GM12878 (cell line): ENCODE data around the gene DLG2. TPM values are rescaled to one million over a fixed set of nuclear protein-coding genes. Genes with fewer than 3 reads are reported as not detected.

Experiments
- ATAC-seq: fragments of 200-7000 bp; cut with Tn5 transposase; 3 replicates; pipeline ENCODE4 v1.9.1; 2020; ENCODE audit warnings: mild to moderate bottlenecking, moderate library complexity
- BruUV-seq: library from RNA; stranded (reverse); fragments of 400-500 nt; replicated peaks from 2 replicates; lab custom pipeline; 2021; lab: Mats Ljungman, UMichigan
- CTCF ChIA-PET: fragments of 300-600 bp; sonication (Branson Sonifier 250); formaldehyde crosslinking; extraction: SDS; loops from one replicate; lab custom pipeline; 2021; ENCODE audit warnings: inconsistent platforms; lab: Yijun Ruan, JAX
- POLR2A ChIA-PET: fragments of 350-600 bp; formaldehyde crosslinking; extraction: SDS; loops from one replicate; lab custom pipeline; 2021; ENCODE audit warnings: inconsistent platforms; lab: Charles Lee
- RAD21 ChIA-PET: fragments of 300-600 bp; sonication (Branson Sonifier 250); formaldehyde crosslinking; loops from one replicate; lab custom pipeline; 2023; ENCODE audit warnings: antibody characterized with exemption; ENCODE audit not compliant: unreplicated experiment; lab: Charles Lee
- SMC1A ChIA-PET: fragments of 300-600 bp; sonication (Branson Sonifier 250); formaldehyde crosslinking; loops from one replicate; lab custom pipeline; 2023; ENCODE audit not compliant: unreplicated experiment, uncharacterized antibody; lab: Charles Lee
- DNase-seq: peaks from one replicate; pipeline ENCODE4 v3.0.0-alpha.2; 2011; ENCODE audit warnings: low read depth, low spot score
- FAIRE-seq: peaks from 3 replicates; lab custom pipeline; 2011; peaks lifted over from hg19 to GRCh38; lab: Jason Lieb, UNC
- H2AFZ ChIP-seq: 2 replicates; pipeline ENCODE4 v1.6.0; 2011; ENCODE audit warnings: low read depth, low read length, control low read depth; ENCODE audit not compliant: control insufficient read depth
- H3K27ac ChIP-seq: 2 replicates; pipeline ENCODE4 v1.5.1; 2011; ENCODE audit warnings: control low read depth; ENCODE audit not compliant: control insufficient read depth, insufficient read depth
- H3K27me3 ChIP-seq, 2 experiments: replicated peaks in 1 of 2; 2 replicates each; pipeline versions ENCODE4 v1.6.0 to v1.6.1; 2011; ENCODE audit warnings: low read length in 1 of 2; ENCODE audit not compliant: control insufficient read depth in 2 of 2, insufficient read depth in 2 of 2
- H3K36me3 ChIP-seq, 2 experiments: 2 replicates each; pipeline ENCODE4 v1.5.1; 2011; ENCODE audit warnings: low read length in 1 of 2; ENCODE audit not compliant: control insufficient read depth in 2 of 2, insufficient read depth in 2 of 2
- H3K4me1 ChIP-seq: 2 replicates; pipeline ENCODE4 v1.6.1; 2011; ENCODE audit warnings: mild to moderate bottlenecking, low read length, moderate library complexity, mixed read lengths; ENCODE audit not compliant: control insufficient read depth, insufficient read depth
- H3K4me2 ChIP-seq: 2 replicates; pipeline ENCODE4 v1.6.0; 2011; ENCODE audit warnings: control low read depth; ENCODE audit not compliant: control insufficient read depth, insufficient read depth
- H3K4me3 ChIP-seq: fragments of 200-600 bp; sonication (generic); 2 replicates; pipeline ENCODE4 v1.5.1; 2016
- H3K79me2 ChIP-seq: 2 replicates; pipeline ENCODE4 v1.6.0; 2011; ENCODE audit warnings: low read length; ENCODE audit not compliant: control insufficient read depth, insufficient read depth
- H3K9ac ChIP-seq: 2 replicates; pipeline ENCODE4 v1.8.0; 2011; ENCODE audit warnings: low read length, control low read depth, mixed read lengths; ENCODE audit not compliant: control insufficient read depth, insufficient read depth
- H3K9me3 ChIP-seq: replicated peaks from 3 replicates; pipeline ENCODE4 v1.5.1; 2011; ENCODE audit warnings: mild to moderate bottlenecking, low read length; ENCODE audit not compliant: control insufficient read depth, insufficient read depth
- H4K20me1 ChIP-seq: 2 replicates; pipeline ENCODE4 v1.6.0; 2011; ENCODE audit not compliant: control insufficient read depth, insufficient read depth
- BRCA1 ChIP-seq: IDR thresholded peaks from 2 replicates; pipeline ENCODE4 v1.6.1; 2011; ENCODE audit warnings: low read depth, low read length, improper control_type of control experiment
- CBX3 ChIP-seq: fragments of 200-600 bp; sonication (generic); IDR thresholded peaks from 2 replicates; pipeline ENCODE4 v1.6.1; 2016; ENCODE audit warnings: low read depth, borderline replicate concordance
- CHD1 ChIP-seq: IDR thresholded peaks from 2 replicates; pipeline ENCODE4 v1.6.1; 2012; ENCODE audit warnings: low read depth, low read length, improper control_type of control experiment
- CHD2 ChIP-seq: IDR thresholded peaks from 2 replicates; pipeline ENCODE4 v1.6.1; 2011; ENCODE audit warnings: low read depth, low read length, improper control_type of control experiment, borderline replicate concordance
- EGR1 ChIP-seq, 2 experiments: IDR thresholded peaks; 1 replicate in 1 of 2; 2 replicates in 1 of 2; pipeline ENCODE4 v1.6.1; 2011 to 2012; ENCODE audit warnings: low read depth in 2 of 2, low read length in 2 of 2, borderline replicate concordance in 1 of 2, mild to moderate bottlenecking in 1 of 2, moderate library complexity in 1 of 2
- MTA3 ChIP-seq: IDR thresholded peaks from 2 replicates; pipeline ENCODE4 v1.6.1; 2012; ENCODE audit warnings: low read length, inconsistent platforms, borderline replicate concordance
- POLR2A ChIP-seq: IDR thresholded peaks from 2 replicates; pipeline ENCODE4 v1.6.1; 2011; ENCODE audit warnings: low read depth, mild to moderate bottlenecking, low read length
- POU2F2 ChIP-seq: IDR thresholded peaks from 3 replicates; pipeline ENCODE4 v1.6.1; 2011; ENCODE audit warnings: low read depth, mild to moderate bottlenecking, low read length, borderline replicate concordance
- RUNX3 ChIP-seq: IDR thresholded peaks from 2 replicates; pipeline ENCODE4 v1.6.1; 2012; ENCODE audit warnings: low read length, inconsistent platforms
- SMAD5 ChIP-seq: IDR thresholded peaks from 2 replicates; pipeline ENCODE4 v1.6.1; 2016; ENCODE audit warnings: antibody characterized with exemption, low read depth
- TCF3 ChIP-seq: IDR thresholded peaks from 2 replicates; pipeline ENCODE4 v1.6.1; 2012; ENCODE audit warnings: low read depth, mild to moderate bottlenecking, low read length, borderline replicate concordance; ENCODE audit not compliant: insufficient read depth
- TCF7 ChIP-seq: IDR thresholded peaks from 2 replicates; pipeline ENCODE4 v1.6.1; 2014; ENCODE audit warnings: antibody characterized with exemption, borderline replicate concordance
- WGBS: methylation state at CpG from one replicate; pipeline ENCODE4 v1.1.6; 2016; ENCODE audit warnings: low lambda C conversion rate; ENCODE audit not compliant: insufficient replicate concordance, insufficient coverage; ENCODE audit errors: missing lambda C conversion rate; 5-methylcytosine and 5-hydroxymethylcytosine counted together
- in situ Hi-C: fragments of 300-500 bp; cut with MboI; formaldehyde crosslinking; loops from 9 replicates; pipeline ENCODE4 v1.14.3; 2018; ENCODE audit warnings: mixed read lengths
- intact Hi-C: fragments of 100-400 bp; cut with micrococcal nuclease; formaldehyde crosslinking; loops from one replicate; pipeline ENCODE4 v1.14.2; 2022; ENCODE audit not compliant: unreplicated experiment
- polyA plus RNA-seq, 11 experiments: library from polyadenylated mRNA; depleted of rRNA in 4 of 11; unstranded in 6 of 11; stranded (reverse) in 5 of 11; fragments of >200 nt; fragmentation: Nextera tagmentation in 4 of 11; fragmentation: Illumina TruSeq in 1 of 11; extraction: Ambion mirVana in 4 of 11; extraction: Trizol in 1 of 11; gene quantifications; 1 replicate in 1 of 11; 2 replicates in 10 of 11; pipeline versions ENCODE4 v1.2.1 to v1.2.3, GENCODE V29; 2011 to 2016; ENCODE audit warnings: inconsistent platforms in 2 of 11, missing spikeins in 2 of 11, low read depth in 1 of 11
- total RNA-seq, 4 experiments: library from RNA; depleted of rRNA in 3 of 4; stranded (reverse); fragments of >200 nt in 3 of 4; fragmentation: Illumina TruSeq in 1 of 4; extraction: Trizol in 1 of 4; gene quantifications; 2 replicates each; pipeline versions ENCODE4 v1.2.1 to v1.2.3, GENCODE V29; 2013 to 2021

The DLG2 gene
- total and polyA plus RNA-seq, 10 of the 15 experiments (the other 5 are each of a cell fraction or from before 2014, with no cell fraction given), result 0.09 to 0.98 (median 0.35) TPM

GRCh38 chr11:85647078-85647477 is 19.9 kb upstream of the DLG2 start:
- peak overlapping the region; percentile 77 for H3K4me3 ChIP-seq
- no TSS peak for BruUV-seq
- ATAC-seq, result peak; percentile 29
- intact Hi-C loops (loop anchor here (2.0 kb wide), 1 partner anchor 18 kb away; the partner anchor contains the start of gene CREBZF), in situ Hi-C loops (no loop called here)
- H3K27me3 ChIP-seq, result no peaks in the 10 kb centered on the region
- no peaks in the 10 kb centered on the region for H4K20me1 ChIP-seq
- RAD21 ChIA-PET, result interaction anchor here (0.6 to 2.9 kb wide), 9 partner anchors 10 to 393 kb away, joined by 3 to 26 read pairs (median 4); partner anchors contain the start of genes CCDC83, CREBZF, DLG2 and TMEM126B
- DNase-seq, result no peak
- peak overlapping the region; percentile 85 for H3K27ac ChIP-seq
- peak overlapping the region; percentile 94 for H3K4me2 ChIP-seq
- TF ChIP-seq RUNX3 (no peak), MTA3 (no peak), EGR1 (IDR thresholded peaks at IDR 0.05; ENCODE audit: borderline replicate concordance in 1 of 2, low read depth in 2 of 2, low read length in 2 of 2) (no peak), BRCA1 (no peak), TCF7 (no peak), POU2F2 (no peak), POLR2A (no peak), CHD1 (no peak), TCF3 (no peak), SMAD5 (no peak), CBX3 (no peak), CHD2 (no peak)
- FAIRE-seq, result no peak
- H3K36me3 ChIP-seq, result no peaks in the 10 kb centered on the region; a peak in 1 of 4 replicates
- SMC1A ChIA-PET, result interaction anchor here (0.8 to 4.7 kb wide), 7 partner anchors 10 to 42 kb away, joined by 3 to 66 read pairs (median 4); partner anchors contain the start of genes CREBZF, DLG2 and TMEM126B
- CTCF ChIA-PET, result interaction anchor here (0.9 to 4.2 kb wide), 7 partner anchors 10 to 208 kb away, joined by 3 to 21 read pairs (median 4); partner anchors contain the start of genes CCDC83, CREBZF, DLG2 and TMEM126B
- no peaks in the 10 kb centered on the region for H3K9me3 ChIP-seq
- peak overlapping the region; percentile 70 for H3K9ac ChIP-seq
- WGBS, result 0% methylated on average over 2 of the region's 2 CpGs
- peaks cover 18% of the 10 kb centered on the region for H3K79me2 ChIP-seq
- POLR2A ChIA-PET, result interaction anchor here (1.0 to 3.8 kb wide), 5 partner anchors 10 to 35 kb away, joined by 4 to 43 read pairs (median 15); partner anchors contain the start of genes CREBZF, DLG2 and TMEM126B
- H3K4me1 ChIP-seq, result no peaks in the 10 kb centered on the region; the same call in 1 of the 2 replicates
- H2AFZ ChIP-seq, result peak overlapping the region; percentile 99
